ENCODE data around the gene WDR55. TPM values are rescaled to one million over a fixed set of nuclear protein-coding genes. Genes with fewer than 3 reads are reported as not detected.
"Not testable (repeated sequence)": the region's sequence is repeated elsewhere in the genome, so short reads cannot be mapped to it uniquely, and the experiment has no call there.

Gene WDR55
- total RNA-seq, 1 experiment from 2014 or later: 37.9 TPM

GRCh38 chr5:140696891-140697492 is 32.3 kb downstream of the WDR55 start:
- H3K79me2 ChIP-seq (ENCODE audit: low read depth): peaks cover 40% of the 10 kb centered on the region
- CTCF ChIA-PET: no interaction called here
- no TSS peak for BruUV-seq (replicated peaks)

GRCh38 chr5:140700177-140701144 is 35.8 kb downstream of the WDR55 start, which contains the start of gene ZMAT2:
Gene ZMAT2, plus strand, starts transcription at chr5:140700447. Its CDS starts 14 bp downstream, at chr5:140700461.
- no peaks in the 10 kb centered on the region for H3K9me2 ChIP-seq (ENCODE audit: insufficient read depth)
- POLR2A ChIA-PET (ENCODE audit: unreplicated experiment): interaction anchor here (0.5 to 1.1 kb wide), 14 partner anchors 9 to 999 kb away, joined by 4 to 30 read pairs (median 8); partner anchors contain the start of genes HARS1, HARS2, IK and NDUFA2
- CTCF ChIA-PET: no interaction called here
- intact Hi-C loops (cut with micrococcal nuclease; ENCODE audit: unreplicated experiment): no loop called here
- no peak for TF ChIP-seq EZH2 (IDR thresholded peaks at IDR 0.05; ENCODE audit: low read depth)
- TF ChIP-seq CTCF (conservative IDR thresholded peaks at IDR 0.05): no peak
- peaks cover 49% of the 10 kb centered on the region for H3K36me3 ChIP-seq (ENCODE audit: low read depth)
- peaks cover 22% of the 10 kb centered on the region for H3F3A ChIP-seq (ENCODE audit: insufficient read depth, low read depth)
- peak within 1 kb of the TSS; percentile 84 for H3K4me2 ChIP-seq
- no peaks in the 10 kb centered on the region for H3K9me3 ChIP-seq (ENCODE audit: insufficient read depth, low read depth)
- H3K27me3 ChIP-seq (ENCODE audit: insufficient read depth, low read depth): no peaks in the 10 kb centered on the region
- DNase-seq: peak; percentile 90 to 98
- H2AFZ ChIP-seq: peak within 1 kb of the TSS; percentile 80
- no peaks in the 10 kb centered on the region for H4K20me1 ChIP-seq (ENCODE audit: insufficient read depth)
- peak within 1 kb of the TSS; percentile 81 for H3K4me3 ChIP-seq
- H3K79me2 ChIP-seq (ENCODE audit: low read depth): peaks cover 24% of the 10 kb centered on the region
- BruUV-seq (replicated peaks): TSS peak; percentile 49
- H3K4me1 ChIP-seq (replicated peaks; ENCODE audit: insufficient read depth): peaks cover 13% of the 10 kb centered on the region; the same call in 1 of the 2 replicates
- H3K27ac ChIP-seq: peak within 1 kb of the TSS; percentile 37

More at GRCh38 chr5:140696891-140697492, 32.3 kb downstream of the WDR55 start:
- Histone ChIP-seq H3K9me2 (ENCODE audit: insufficient read depth) (no peaks in the 10 kb centered on the region), H4K20me1 (ENCODE audit: insufficient read depth) (0 out of 2 replicates have a peak, but pooled peaks cover 4% of the 10 kb centered on the region), H3K4me3 (no peak overlapping the region), H3K36me3 (ENCODE audit: low read depth) (peaks cover 37% of the 10 kb centered on the region), H3K27ac (no peak overlapping the region), H3K9me3 (ENCODE audit: insufficient read depth, low read depth) (no peaks in the 10 kb centered on the region), H3K4me1 (replicated peaks; ENCODE audit: insufficient read depth) (peaks cover 27% of the 10 kb centered on the region), H3K4me2 (no peak overlapping the region), H3F3A (ENCODE audit: insufficient read depth, low read depth) (peaks cover 23% of the 10 kb centered on the region), H2AFZ (no peak overlapping the region), H3K27me3 (ENCODE audit: insufficient read depth, low read depth) (no peaks in the 10 kb centered on the region)
- intact Hi-C loops (cut with micrococcal nuclease; ENCODE audit: unreplicated experiment): no loop called here
- TF ChIP-seq EZH2 (IDR thresholded peaks at IDR 0.05; ENCODE audit: low read depth) (no peak), CTCF (conservative IDR thresholded peaks at IDR 0.05) (no peak)
- POLR2A ChIA-PET (ENCODE audit: unreplicated experiment): no interaction called here
- DNase-seq: no peak

- Histone ChIP-seq H3F3A (ENCODE audit: insufficient read depth, low read depth) (peaks cover 45% of the 10 kb centered on the region), H3K79me2 (ENCODE audit: low read depth) (no peaks in the 10 kb centered on the region), H3K4me3 (no peak overlapping the region), H3K4me2 (no peak overlapping the region), H3K4me1 (replicated peaks; ENCODE audit: insufficient read depth) (peaks cover 5% of the 10 kb centered on the region), H3K9me2 (ENCODE audit: insufficient read depth) (no peaks in the 10 kb centered on the region), H2AFZ (no peak overlapping the region), H3K9me3 (ENCODE audit: insufficient read depth, low read depth) (no peaks in the 10 kb centered on the region), H3K36me3 (ENCODE audit: low read depth) (peaks cover 17% of the 10 kb centered on the region; the same call in 1 of the 2 replicates), H4K20me1 (ENCODE audit: insufficient read depth) (no peaks in the 10 kb centered on the region), H3K27ac (no peak overlapping the region), H3K27me3 (ENCODE audit: insufficient read depth, low read depth) (no peaks in the 10 kb centered on the region)
- intact Hi-C loops (cut with micrococcal nuclease; ENCODE audit: unreplicated experiment): no loop called here
- no peak for DNase-seq
- POLR2A ChIA-PET (ENCODE audit: unreplicated experiment): no interaction called here
- CTCF ChIA-PET: no interaction called here
- TF ChIP-seq CTCF (conservative IDR thresholded peaks at IDR 0.05) (no peak), EZH2 (IDR thresholded peaks at IDR 0.05; ENCODE audit: low read depth) (no peak)
- no TSS peak for BruUV-seq (replicated peaks)
Measured at GRCh38 chr5:140707812-140708211, 43.1 kb downstream of the WDR55 start.

DNA sequence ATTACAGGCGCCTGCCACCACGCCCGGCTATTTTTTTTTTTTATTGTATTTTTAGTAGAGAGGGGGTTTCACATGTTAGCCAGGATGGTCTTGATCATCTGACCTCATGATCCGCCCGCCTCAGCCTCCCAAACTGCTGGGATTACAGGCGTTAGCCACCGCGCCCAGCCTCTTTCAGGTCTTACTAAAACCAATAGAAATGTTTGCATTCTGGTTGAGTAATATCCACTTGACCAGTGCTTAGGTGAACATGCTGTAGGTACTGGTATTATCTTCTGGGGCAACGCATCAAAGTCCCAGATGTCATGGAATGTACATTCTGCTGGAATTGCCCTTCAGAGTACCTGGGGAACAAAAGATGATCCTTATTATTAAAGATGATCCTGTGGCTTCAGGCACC is 44.1 kb downstream of the WDR55 start:
- H3K4me1 ChIP-seq (replicated peaks; ENCODE audit: insufficient read depth); H3K79me2 ChIP-seq (ENCODE audit: low read depth); H3K9me3 ChIP-seq (ENCODE audit: insufficient read depth, low read depth); H3K4me2 ChIP-seq; H4K20me1 ChIP-seq (ENCODE audit: insufficient read depth); H2AFZ ChIP-seq; intact Hi-C loops (cut with micrococcal nuclease; ENCODE audit: unreplicated experiment); H3K27me3 ChIP-seq (ENCODE audit: insufficient read depth, low read depth); H3K9me2 ChIP-seq (ENCODE audit: insufficient read depth); POLR2A ChIA-PET (ENCODE audit: unreplicated experiment); H3K4me3 ChIP-seq; BruUV-seq (replicated peaks); CTCF ChIA-PET; H3K27ac ChIP-seq; DNase-seq: not testable (repeated sequence)
- Histone ChIP-seq H3K36me3 (ENCODE audit: low read depth) (peaks cover 11% of the 10 kb centered on the region; the same call in 1 of the 2 replicates), H3F3A (ENCODE audit: insufficient read depth, low read depth) (peaks cover 45% of the 10 kb centered on the region)
